Erythroblast (primary cell): ENCODE measurements around the gene PTPRN.
"Not testable (repeated sequence)": the region's sequence is repeated elsewhere in the genome, so short reads cannot be mapped to it uniquely, and the experiment has no call there.

ENCODE experiments used
- DNase-seq, 2 experiments: peaks; one replicate each; lab custom pipeline; 2025; lab: John Stamatoyannopoulos, UW
- GATA1 ChIP-seq: IDR thresholded peaks from 2 replicates; pipeline ENCODE4 v1.6.1; 2011; ENCODE audit warnings: low read depth, mild to moderate bottlenecking, control low read depth, low read length, moderate library complexity
- POLR2A ChIP-seq: IDR thresholded peaks from 2 replicates; pipeline ENCODE4 v1.6.1; 2011; ENCODE audit warnings: mild to moderate bottlenecking, low read length

PTPRN gene

GRCh38 chr2:219325657-219326315 is 16.6 kb upstream of the PTPRN start:
- peak in 1 of 2 experiments; percentile 9 for DNase-seq
- no peak for TF ChIP-seq GATA1
- TF ChIP-seq POLR2A: no peak

DNA sequence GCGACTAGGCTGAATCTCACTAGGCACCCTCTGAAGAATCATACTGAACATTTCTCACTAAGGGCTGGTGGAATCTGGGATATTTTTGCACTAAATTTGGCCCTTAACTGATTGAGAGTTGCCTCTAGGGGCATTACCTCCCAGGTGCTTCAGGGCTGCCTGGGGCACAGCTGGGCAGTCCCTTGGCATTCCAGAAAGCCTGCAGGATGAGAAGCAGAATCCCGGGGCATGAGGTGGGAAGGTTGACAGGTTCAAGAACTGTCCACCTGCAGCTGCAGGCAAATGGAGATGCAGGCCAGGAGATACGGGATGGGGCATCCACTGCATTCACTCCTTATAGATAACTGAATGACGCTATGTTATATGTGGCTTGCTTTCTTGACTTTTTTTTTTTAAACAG is 15.9 kb upstream of the PTPRN start:
- TF ChIP-seq GATA1 (no peak), POLR2A (no peak)
- no peak for DNase-seq

- TF ChIP-seq GATA1 (no peak), POLR2A (no peak)
- DNase-seq: no peak
Observed at GRCh38 chr2:219323434-219323833, 14.2 kb upstream of the PTPRN start.

- TF ChIP-seq GATA1 (no peak), POLR2A (no peak)
- no peak for DNase-seq
Observed at GRCh38 chr2:219314804-219315468, 5.7 kb upstream of the PTPRN start.

GRCh38 chr2:219312683-219313263 is 3.6 kb upstream of the PTPRN start:
- DNase-seq: not testable (repeated sequence)

GRCh38 chr2:219308142-219309101 is 779 bp downstream of the PTPRN start:
- TF ChIP-seq GATA1 (no peak), POLR2A (no peak)
- DNase-seq: peak; percentile 69 to 82

- no peak for DNase-seq
- TF ChIP-seq POLR2A (no peak), GATA1 (no peak)
Observed at GRCh38 chr2:219306047-219306446, 3.2 kb downstream of the PTPRN start.

DNA sequence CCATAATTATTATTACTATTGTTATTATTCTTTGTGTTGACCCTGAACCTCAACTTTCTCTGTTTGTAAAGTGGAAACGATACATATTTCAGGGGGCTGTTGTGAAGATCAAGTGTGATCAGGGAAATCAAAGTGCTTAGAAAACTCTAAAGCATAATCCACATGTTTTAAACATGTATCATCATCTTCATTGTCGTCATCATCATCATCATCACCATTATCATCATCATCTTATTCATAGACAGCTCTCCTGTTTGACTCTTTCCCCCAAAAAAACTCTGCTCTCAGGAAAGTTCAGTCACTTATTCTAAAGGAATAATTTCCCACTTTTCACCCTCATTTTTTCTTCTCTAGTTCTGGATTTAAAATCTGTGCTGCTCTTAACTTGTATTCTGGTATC is 5.0 kb downstream of the PTPRN start:
- TF ChIP-seq GATA1 (no peak), POLR2A (no peak)
- DNase-seq: no peak

DNA sequence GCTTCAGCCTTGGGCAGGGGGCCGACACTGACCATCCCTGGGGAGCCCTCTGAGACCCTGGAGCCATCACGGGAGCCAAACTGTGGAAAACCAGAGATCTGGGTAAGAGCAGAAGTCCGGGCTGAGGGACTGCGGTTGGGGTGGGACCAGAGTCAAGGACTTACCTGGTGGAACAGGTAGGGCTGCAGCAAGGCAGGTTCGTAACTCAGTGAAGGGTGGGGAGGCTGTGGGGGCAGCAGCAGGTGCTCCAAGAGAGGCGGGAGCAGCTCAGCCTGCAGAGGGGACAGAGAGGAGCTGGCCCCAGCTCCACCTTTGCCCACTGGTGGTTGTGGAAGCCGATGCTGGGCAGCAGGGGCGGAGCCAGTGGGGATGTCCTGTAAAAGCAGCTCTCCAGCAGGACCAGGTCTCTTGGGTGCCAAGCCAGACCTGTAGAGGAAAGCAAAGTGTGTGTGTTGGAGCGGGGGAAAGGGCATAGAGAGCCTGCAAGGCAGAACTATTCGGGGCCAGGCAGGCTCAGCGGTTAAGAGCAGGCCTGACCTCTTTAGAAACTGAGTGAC is 6.7 kb downstream of the PTPRN start:
- no peak for DNase-seq
- TF ChIP-seq GATA1 (no peak), POLR2A (no peak)

DNA sequence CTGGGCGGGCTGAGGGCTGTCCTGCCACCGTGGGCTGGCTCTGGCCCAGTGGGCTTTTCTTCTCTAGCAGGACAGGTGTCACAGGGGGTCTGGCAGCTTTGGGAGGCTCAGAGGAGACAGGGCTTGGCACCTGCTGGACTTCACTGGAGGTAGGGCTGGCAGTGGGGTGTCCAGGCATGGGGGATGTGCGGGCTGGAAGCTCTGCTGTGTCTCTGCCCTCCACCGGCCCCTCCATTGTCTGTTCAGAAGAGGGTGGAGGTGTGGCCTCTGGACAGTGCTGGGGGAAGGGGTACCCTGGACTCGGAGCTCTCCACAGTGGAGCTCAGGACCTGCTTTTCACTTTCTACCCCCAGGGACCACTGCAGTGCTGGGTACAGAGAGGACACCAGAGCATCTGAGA is 9.2 kb downstream of the PTPRN start:
- TF ChIP-seq POLR2A (no peak), GATA1 (no peak)
- DNase-seq: no peak

DNA sequence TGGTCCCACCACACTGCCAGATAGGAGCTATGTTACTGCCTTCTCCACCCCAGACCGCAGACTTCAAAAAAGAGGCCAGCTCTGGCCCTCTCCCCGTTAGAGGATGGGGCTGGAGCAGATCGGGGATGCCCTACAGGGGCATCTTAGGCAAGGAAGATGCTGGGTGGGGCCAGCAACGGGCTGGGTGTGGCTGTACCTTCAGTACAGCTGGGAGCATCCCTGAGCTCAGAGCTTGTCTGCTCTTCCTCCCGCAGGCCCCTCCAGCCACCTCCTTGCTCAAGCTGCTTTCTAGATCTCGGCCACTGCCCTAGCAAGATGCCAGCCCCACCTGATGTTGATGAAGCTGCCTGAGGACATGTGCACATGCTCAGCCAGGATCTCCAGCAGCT is 9.8 kb downstream of the PTPRN start:
- DNase-seq: no peak
- no peak for TF ChIP-seq POLR2A

DNA sequence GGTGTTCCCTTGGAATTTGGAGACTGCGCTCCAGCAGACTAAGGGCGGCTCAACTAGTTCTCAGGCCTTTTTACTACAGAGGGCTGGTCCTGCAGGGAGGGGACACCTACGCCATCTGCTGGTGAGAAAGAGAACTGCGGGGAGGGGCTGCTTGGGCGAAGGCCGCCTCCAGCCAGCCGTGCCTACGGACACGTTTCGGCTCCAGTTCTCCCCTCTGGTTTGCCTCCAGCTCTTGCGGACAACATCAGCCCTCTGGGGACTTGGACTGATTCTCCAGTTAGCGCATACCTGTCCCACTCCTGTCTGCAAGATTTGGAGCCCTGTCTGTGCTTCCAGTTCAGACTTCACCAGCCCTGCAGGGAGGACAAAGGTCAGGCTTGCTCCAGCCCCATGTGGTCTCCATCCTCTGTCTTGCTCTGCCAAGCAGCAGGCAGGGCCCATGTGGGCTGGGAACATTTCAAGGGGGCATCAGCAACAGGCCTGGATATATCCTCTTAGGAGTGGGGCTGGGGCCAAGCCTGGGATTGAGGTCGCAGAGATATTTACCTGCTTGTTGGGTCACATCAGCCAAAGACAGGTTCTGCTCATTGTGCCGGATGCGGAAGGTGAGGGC is 10.3 kb downstream of the PTPRN start:
- no peak for TF ChIP-seq GATA1
- TF ChIP-seq POLR2A: no peak

GRCh38 chr2:219297766-219298456 is 11.3 kb downstream of the PTPRN start:
- peak; percentile 28 to 39 for DNase-seq
- TF ChIP-seq GATA1: no peak
- no peak for TF ChIP-seq POLR2A

More for the DNA sequence above, 10.3 kb downstream of the PTPRN start:
- peak; percentile 85 to 94 for DNase-seq
